Fibroblast of lung (primary cell): ENCODE measurements around the gene CCDC141.

Experiments used
- EZH2 ChIP-seq: IDR thresholded peaks from 2 replicates; pipeline ENCODE4 v1.5.1; 2012; ENCODE audit warnings: low read length, control low read depth, mild to moderate bottlenecking; ENCODE audit errors: missing control alignments
- TF ChIP-seq, protein P1 (sequence below), 2 donors: IDR thresholded peaks in 1 of 2; conservative IDR thresholded peaks in 1 of 2; 1 replicate in 1 of 2; 2 replicates in 1 of 2; pipeline ENCODE4 v1.5.1; 2011 to 2012; ENCODE audit warnings: low read length in 2 of 2, control low read depth in 1 of 2, inconsistent platforms in 1 of 2, low read depth in 1 of 2, mild to moderate bottlenecking in 1 of 2

DNA sequence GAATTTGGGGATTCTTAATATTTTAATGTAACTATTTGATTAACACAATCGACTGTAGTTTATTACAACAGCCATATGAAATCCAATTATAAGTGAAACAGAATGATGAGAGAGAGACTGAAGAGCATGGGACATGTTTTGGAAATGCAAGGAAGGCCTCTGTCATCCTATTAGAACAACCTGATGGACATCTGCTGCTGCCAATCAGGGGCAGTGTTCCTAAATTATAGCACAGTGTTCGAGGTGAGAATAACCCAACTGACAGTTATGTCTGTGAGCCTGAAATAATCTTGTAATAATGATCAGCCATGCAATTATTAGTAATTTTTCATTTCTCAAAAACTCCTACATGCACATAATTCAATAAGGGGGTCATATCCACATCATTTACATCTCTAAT, 73.6 kb downstream of the CCDC141 start:
- TF ChIP-seq EZH2: no peak
- TF ChIP-seq, protein P1, sequence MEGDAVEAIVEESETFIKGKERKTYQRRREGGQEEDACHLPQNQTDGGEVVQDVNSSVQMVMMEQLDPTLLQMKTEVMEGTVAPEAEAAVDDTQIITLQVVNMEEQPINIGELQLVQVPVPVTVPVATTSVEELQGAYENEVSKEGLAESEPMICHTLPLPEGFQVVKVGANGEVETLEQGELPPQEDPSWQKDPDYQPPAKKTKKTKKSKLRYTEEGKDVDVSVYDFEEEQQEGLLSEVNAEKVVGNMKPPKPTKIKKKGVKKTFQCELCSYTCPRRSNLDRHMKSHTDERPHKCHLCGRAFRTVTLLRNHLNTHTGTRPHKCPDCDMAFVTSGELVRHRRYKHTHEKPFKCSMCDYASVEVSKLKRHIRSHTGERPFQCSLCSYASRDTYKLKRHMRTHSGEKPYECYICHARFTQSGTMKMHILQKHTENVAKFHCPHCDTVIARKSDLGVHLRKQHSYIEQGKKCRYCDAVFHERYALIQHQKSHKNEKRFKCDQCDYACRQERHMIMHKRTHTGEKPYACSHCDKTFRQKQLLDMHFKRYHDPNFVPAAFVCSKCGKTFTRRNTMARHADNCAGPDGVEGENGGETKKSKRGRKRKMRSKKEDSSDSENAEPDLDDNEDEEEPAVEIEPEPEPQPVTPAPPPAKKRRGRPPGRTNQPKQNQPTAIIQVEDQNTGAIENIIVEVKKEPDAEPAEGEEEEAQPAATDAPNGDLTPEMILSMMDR (conservative IDR thresholded peaks at IDR 0.05 in 1 of 2, IDR thresholded peaks at IDR 0.05 in 1 of 2; ENCODE audit: low read depth in 1 of 2, low read length in 2 of 2): no peak
